Lung (tissue), 12 donors: ENCODE data around the gene TTC28. TPM values are rescaled to one million over a fixed set of nuclear protein-coding genes. Genes with fewer than 3 reads are reported as not detected.

ENCODE experiments used
- ATAC-seq: fragments of 200-7000 bp; cut with Tn5 transposase; one replicate; pipeline ENCODE4 v1.9.1; 2020; ENCODE audit warnings: moderate number of reproducible peaks; ENCODE audit not compliant: insufficient read depth, low FRiP score
- DNase-seq, 3 donors: peaks; one replicate each; pipeline ENCODE4 v3.0.0-alpha.2; 2013 to 2017
- H3K27ac ChIP-seq, 2 donors: one replicate each; pipeline ENCODE4 v1.5.1; 2013; ENCODE audit warnings: mild to moderate bottlenecking in 2 of 2, moderate library complexity in 2 of 2, control low read depth in 1 of 2, inconsistent platforms in 1 of 2, low read depth in 1 of 2, low read length in 1 of 2
- H3K27me3 ChIP-seq, 3 donors: one replicate each; pipeline ENCODE4 v1.5.1; 2013; ENCODE audit warnings: low read length in 2 of 3; ENCODE audit not compliant: control insufficient read depth in 3 of 3, insufficient read depth in 3 of 3
- H3K36me3 ChIP-seq, 4 donors: one replicate each; pipeline ENCODE4 v1.5.1; 2013; ENCODE audit warnings: low read length in 4 of 4, mild to moderate bottlenecking in 1 of 4, moderate library complexity in 1 of 4; ENCODE audit not compliant: control insufficient read depth in 4 of 4, insufficient read depth in 4 of 4
- H3K4me1 ChIP-seq, 5 donors: one replicate each; pipeline ENCODE4 v1.5.1; 2013; ENCODE audit warnings: low read length in 5 of 5, mild to moderate bottlenecking in 2 of 5, moderate library complexity in 1 of 5; ENCODE audit not compliant: control insufficient read depth in 5 of 5, insufficient read depth in 5 of 5
- H3K4me3 ChIP-seq: one replicate; pipeline ENCODE4 v1.5.1; 2013; ENCODE audit warnings: mild to moderate bottlenecking, control low read depth, moderate library complexity
- H3K9ac ChIP-seq, 2 donors: one replicate each; pipeline ENCODE4 v1.5.1; 2013; ENCODE audit warnings: low read length in 2 of 2, control low read depth in 1 of 2; ENCODE audit not compliant: insufficient read depth in 1 of 2
- H3K9me3 ChIP-seq, 4 donors: one replicate each; pipeline ENCODE4 v1.5.1; 2013; ENCODE audit warnings: low read length in 3 of 4, mild to moderate bottlenecking in 1 of 4, moderate library complexity in 1 of 4; ENCODE audit not compliant: control insufficient read depth in 4 of 4, insufficient read depth in 3 of 4
- CTCF ChIP-seq: IDR thresholded peaks from 2 replicates; pipeline ENCODE4 v1.5.1; 2012; ENCODE audit warnings: mild to moderate bottlenecking; ENCODE audit errors: control extremely low read depth, extremely low read depth
- WGBS, 2 donors: extraction: QIAGEN DNeasy Blood & Tissue Kit; methylation state at CpG; one replicate each; pipeline ENCODE4 v1.1.7; 2013; 5-methylcytosine and 5-hydroxymethylcytosine counted together
- polyA plus RNA-seq, 2 donors: library from polyadenylated mRNA; stranded (reverse); fragments of 200-250 nt; gene quantifications; one replicate each; pipeline ENCODE4 v1.2.1, GENCODE V29; 2013
- total RNA-seq, 2 donors: library from RNA; depleted of rRNA in 1 of 2; stranded (reverse); fragments of >200 nt in 1 of 2; gene quantifications; one replicate each; pipeline ENCODE4 v1.2.1, GENCODE V29; 2014 to 2021
- donor health status: control.
- donor health status: control.
- donor health status: Bipolar disorder and iron deficiency.
- donor health status: healthy.
- donor health status: DM: yes; HTN: yes; CAD: no.

TTC28 gene
- total and polyA plus RNA-seq, 4 donors: 4.7 to 72.2 (median 24.8) TPM

GRCh38 chr22:28229566-28230485 is 449.8 kb downstream of the TTC28 start:
- H3K4me1 ChIP-seq: peaks cover 0 to 20% (median 4%) of the 10 kb centered on the region in 5 donors
- H3K4me3 ChIP-seq: no peak overlapping the region
- H3K9ac ChIP-seq: no peak overlapping the region
- no peaks in the 10 kb centered on the region for H3K27me3 ChIP-seq
- no peak overlapping the region for H3K27ac ChIP-seq
- 84 to 92% methylated on average over 3 of the region's 3 CpGs for WGBS, 2 donors
- H3K9me3 ChIP-seq: no peaks in the 10 kb centered on the region
- no peaks in the 10 kb centered on the region for H3K36me3 ChIP-seq
- no peak for TF ChIP-seq CTCF
- ATAC-seq (no peak), DNase-seq (no peak)

GRCh38 chr22:28223826-28224225 is 455.8 kb downstream of the TTC28 start:
- peaks cover 0 to 11% (median 0%) of the 10 kb centered on the region in 5 donors for H3K4me1 ChIP-seq
- no peaks in the 10 kb centered on the region for H3K27me3 ChIP-seq
- ATAC-seq: no peak
- no peaks in the 10 kb centered on the region for H3K9me3 ChIP-seq
- H3K9ac ChIP-seq: no peak overlapping the region
- no peak overlapping the region for H3K27ac ChIP-seq
- H3K4me3 ChIP-seq: no peak overlapping the region
- 71 to 72% methylated on average over 7 of the region's 7 CpGs for WGBS, 2 donors
- no peaks in the 10 kb centered on the region for H3K36me3 ChIP-seq
- TF ChIP-seq CTCF: no peak
- peak in 1 of 3 donors; percentile 32 for DNase-seq

- Histone ChIP-seq H3K4me1 (peaks cover 0 to 11% (median 0%) of the 10 kb centered on the region in 5 donors), H3K36me3 (no peaks in the 10 kb centered on the region), H3K27me3 (no peaks in the 10 kb centered on the region), H3K27ac (no peak overlapping the region), H3K9ac (no peak overlapping the region), H3K4me3 (no peak overlapping the region), H3K9me3 (no peaks in the 10 kb centered on the region)
- no peak for TF ChIP-seq CTCF
- DNase-seq (no peak), ATAC-seq (no peak)
- WGBS, 2 donors: 70 to 74% methylated on average over 3 of the region's 3 CpGs
These were observed 456.5 kb downstream of the TTC28 start for GRCh38 chr22:28222976-28223745.
